Esophagus squamous epithelium (tissue), 5 donors: Measurements from ENCODE around the gene GPC3. TPM values are rescaled to one million over a fixed set of nuclear protein-coding genes. Genes with fewer than 3 reads are reported as not detected.

Experiments used
- DNase-seq: peaks from one replicate; lab custom pipeline; 2025; lab: John Stamatoyannopoulos, UW
- H3K27ac ChIP-seq, 4 donors: fragments of 200-600 bp; sonication (generic); one replicate each; pipeline ENCODE4 v1.5.1; 2016 to 2019; ENCODE audit warnings: mild to moderate bottlenecking in 1 of 4
- H3K27me3 ChIP-seq, 4 donors: fragments of 200-600 bp; sonication (generic); 1 replicate in 3 of 4; 2 replicates in 1 of 4; pipeline versions ENCODE4 v1.5.1 to v1.6.0; 2017 to 2021; ENCODE audit warnings: antibody characterized with exemption in 1 of 4
- H3K36me3 ChIP-seq, 3 donors: fragments of 200-600 bp; sonication (generic); one replicate each; pipeline ENCODE4 v1.5.1; 2016 to 2019
- H3K4me1 ChIP-seq, 3 donors: fragments of 200-600 bp; sonication (generic); one replicate each; pipeline ENCODE4 v1.5.1; 2017 to 2019
- H3K4me3 ChIP-seq, 4 donors: fragments of 200-600 bp; sonication (generic); 1 replicate in 3 of 4; 2 replicates in 1 of 4; pipeline ENCODE4 v1.5.1; 2016 to 2019; ENCODE audit warnings: mild to moderate bottlenecking in 2 of 4, moderate library complexity in 1 of 4
- H3K9me3 ChIP-seq, 3 donors: fragments of 200-600 bp; sonication (generic); one replicate each; pipeline ENCODE4 v1.5.1; 2016 to 2019
- CTCF ChIP-seq, 6 experiments: fragments of 450-650 bp in 4 of 6; fragments of 200-600 bp in 2 of 6; sonication (generic) in 2 of 6; IDR thresholded peaks; one replicate each; pipeline ENCODE4 v1.5.1; 2016 to 2019; ENCODE audit warnings: antibody characterized with exemption in 6 of 6, mild to moderate bottlenecking in 4 of 6, moderate library complexity in 4 of 6
- POLR2A ChIP-seq, 4 donors: fragments of 450-650 bp; IDR thresholded peaks; one replicate each; pipeline ENCODE4 v1.6.1; 2017; ENCODE audit warnings: antibody characterized with exemption in 4 of 4, mild to moderate bottlenecking in 4 of 4, moderate library complexity in 3 of 4
- WGBS, 2 donors: methylation state at CpG; one replicate each; pipeline ENCODE4 v1.1.5; 2018; 5-methylcytosine and 5-hydroxymethylcytosine counted together
- intact Hi-C: fragments of 100-400 bp; cut with DNase I; formaldehyde crosslinking; loops from one replicate; pipeline ENCODE4 v1.15.0; 2022
- total RNA-seq, 4 donors: library from RNA; depleted of rRNA; stranded (reverse); fragments of >200 nt; gene quantifications; one replicate each; pipeline ENCODE4 v1.1.0, GENCODE V29; 2016
- donor health status: DM: yes; HTN: yes; CAD: no.

The GPC3 gene
- total RNA-seq, 4 donors from 2014 or later = 0.44 to 2.8 (median 1.7) TPM; not detected in 1

GRCh38 chrX:133953078-133953477, 32.3 kb downstream of the GPC3 start:
- H3K4me3 ChIP-seq = no peak overlapping the region
- no peak overlapping the region for H3K27ac ChIP-seq
- no peaks in the 10 kb centered on the region for H3K27me3 ChIP-seq
- no peaks in the 10 kb centered on the region for H3K4me1 ChIP-seq
- intact Hi-C loops = no loop called here
- DNase-seq = no peak
- no peaks in the 10 kb centered on the region for H3K9me3 ChIP-seq
- WGBS, 2 donors = 62 to 67% methylated on average over 2 of the region's 2 CpGs
- H3K36me3 ChIP-seq = no peaks in the 10 kb centered on the region
- TF ChIP-seq POLR2A (IDR thresholded peaks at IDR 0.05) (no peak), CTCF (IDR thresholded peaks at IDR 0.05) (no peak)

- TF ChIP-seq CTCF (IDR thresholded peaks at IDR 0.05) (no peak), POLR2A (IDR thresholded peaks at IDR 0.05) (no peak)
- Histone ChIP-seq H3K36me3 (no peaks in the 10 kb centered on the region), H3K27ac (no peak overlapping the region), H3K9me3 (no peaks in the 10 kb centered on the region), H3K4me3 (no peak overlapping the region), H3K4me1 (no peaks in the 10 kb centered on the region), H3K27me3 (no peaks in the 10 kb centered on the region)
- WGBS, 2 donors = 43 to 86% methylated on average over 2 of the region's 2 CpGs
- no peak for DNase-seq
- intact Hi-C loops = no loop called here
Measured at GRCh38 chrX:133951098-133951497, 34.3 kb downstream of the GPC3 start.

GRCh38 chrX:133950214-133950613, 35.2 kb downstream of the GPC3 start:
- no peak for TF ChIP-seq POLR2A (IDR thresholded peaks at IDR 0.05)
- TF ChIP-seq CTCF (IDR thresholded peaks at IDR 0.05) = no peak
- WGBS, 2 donors = 69 to 82% methylated on average over 1 to 3 of the region's 3 CpGs
- intact Hi-C loops = no loop called here
- Histone ChIP-seq H3K27ac (no peak overlapping the region), H3K9me3 (no peaks in the 10 kb centered on the region), H3K27me3 (no peaks in the 10 kb centered on the region), H3K36me3 (no peaks in the 10 kb centered on the region), H3K4me1 (no peaks in the 10 kb centered on the region), H3K4me3 (no peak overlapping the region)
- DNase-seq = no peak

DNA sequence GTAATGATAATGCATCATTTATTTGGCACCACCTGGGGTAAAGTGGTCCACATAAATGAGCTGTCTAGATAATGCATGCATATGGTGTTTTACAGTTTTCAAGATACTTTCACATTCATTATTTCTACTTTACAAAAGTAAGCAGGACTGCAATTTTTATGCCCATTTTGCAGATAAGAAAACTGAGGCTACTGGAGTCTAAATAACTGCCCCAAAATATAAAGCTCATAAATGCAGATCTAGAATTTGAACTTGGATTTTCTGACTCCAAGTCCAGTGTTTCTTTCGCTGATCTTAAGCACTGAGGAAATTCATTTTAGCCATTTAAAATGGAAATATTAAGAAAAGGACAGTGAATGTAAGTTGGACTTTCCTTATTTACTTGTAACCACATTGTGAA, 36.5 kb downstream of the GPC3 start:
- no peak for TF ChIP-seq POLR2A (IDR thresholded peaks at IDR 0.05)
- TF ChIP-seq CTCF (IDR thresholded peaks at IDR 0.05) = no peak
- whole genome bisulfite sequencing, 2 donors = 81 to 90% methylated on average over 1 of the region's 1 CpG
- Histone ChIP-seq H3K4me1 (no peaks in the 10 kb centered on the region), H3K27me3 (no peaks in the 10 kb centered on the region), H3K4me3 (no peak overlapping the region), H3K9me3 (no peaks in the 10 kb centered on the region), H3K36me3 (no peaks in the 10 kb centered on the region), H3K27ac (no peak overlapping the region)
- DNase-seq = no peak
- intact Hi-C loops = no loop called here

GRCh38 chrX:133947996-133948395, 37.4 kb downstream of the GPC3 start:
- no peaks in the 10 kb centered on the region for H3K9me3 ChIP-seq
- H3K36me3 ChIP-seq = no peaks in the 10 kb centered on the region
- no peaks in the 10 kb centered on the region for H3K27me3 ChIP-seq
- H3K27ac ChIP-seq = no peak overlapping the region
- no peak for TF ChIP-seq POLR2A (IDR thresholded peaks at IDR 0.05)
- no peak for TF ChIP-seq CTCF (IDR thresholded peaks at IDR 0.05)
- WGBS, 2 donors = 64% methylated on average over 1 of the region's 1 CpG; no CpG with 5 or more reads in 1 of the 2 donors
- DNase-seq = no peak
- H3K4me3 ChIP-seq = no peak overlapping the region
- no peaks in the 10 kb centered on the region for H3K4me1 ChIP-seq
- intact Hi-C loops = no loop called here
